ENCODE results near the gene THEMIS.

Gene THEMIS

GRCh38 chr6:127900935-127901334, at the start of gene THEMIS:
TSS of gene THEMIS (minus strand) at chr6:127901058. CDS start at chr6:127900932, 126 bp downstream.
- no peak for DNase-seq (ENCODE audit: low spot score)
- TF ChIP-seq CTCF (IDR thresholded peaks at IDR 0.05; ENCODE audit: extremely low read depth, missing control alignments), result no peak

- no peak for TF ChIP-seq CTCF (IDR thresholded peaks at IDR 0.05; ENCODE audit: extremely low read depth, missing control alignments)
- DNase-seq (ENCODE audit: low spot score), result no peak
Measured at GRCh38 chr6:127949251-127949650, 48.4 kb upstream of the THEMIS start.

- no peak for TF ChIP-seq CTCF (IDR thresholded peaks at IDR 0.05; ENCODE audit: extremely low read depth, missing control alignments)
- DNase-seq (ENCODE audit: low spot score), result no peak
Measured at GRCh38 chr6:127946388-127946787, 45.5 kb upstream of the THEMIS start.

GRCh38 chr6:127945434-127946097, 44.7 kb upstream of the THEMIS start:
- DNase-seq (ENCODE audit: low spot score), result no peak
- no peak for TF ChIP-seq CTCF (IDR thresholded peaks at IDR 0.05; ENCODE audit: extremely low read depth, missing control alignments)

- TF ChIP-seq CTCF (IDR thresholded peaks at IDR 0.05; ENCODE audit: extremely low read depth, missing control alignments), result no peak
- no peak for DNase-seq (ENCODE audit: low spot score)
Measured at GRCh38 chr6:127941228-127941627, 40.4 kb upstream of the THEMIS start.

- DNase-seq (ENCODE audit: low spot score), result no peak
- no peak for TF ChIP-seq CTCF (IDR thresholded peaks at IDR 0.05; ENCODE audit: extremely low read depth, missing control alignments)
Measured at GRCh38 chr6:127939442-127940066, 38.7 kb upstream of the THEMIS start.

- TF ChIP-seq CTCF (IDR thresholded peaks at IDR 0.05; ENCODE audit: extremely low read depth, missing control alignments), result no peak
- DNase-seq (ENCODE audit: low spot score), result no peak
Measured at GRCh38 chr6:127938701-127939100, 37.8 kb upstream of the THEMIS start.
